CD14-positive monocyte (primary cell): ENCODE data around the gene HEPH. TPM values are rescaled to one million over a fixed set of nuclear protein-coding genes. Genes with fewer than 3 reads are reported as not detected.

Source experiments
- DNase-seq, 3 donors: peaks; one replicate each; pipeline ENCODE4 v3.0.0-alpha.2; 2011 to 2022
- H2AFZ ChIP-seq: 2 replicates; pipeline ENCODE4 v1.6.0; 2012; ENCODE audit warnings: mild to moderate bottlenecking, low read depth, low read length, inconsistent platforms; ENCODE audit not compliant: insufficient read depth, poor library complexity, severe bottlenecking
- H3K27ac ChIP-seq, 2 donors: 1 replicate in 1 of 2; 2 replicates in 1 of 2; pipeline ENCODE4 v1.5.1; 2012 to 2013; ENCODE audit warnings: low read length in 2 of 2, control low read depth in 1 of 2, inconsistent platforms in 1 of 2, low read depth in 1 of 2, mild to moderate bottlenecking in 1 of 2
- H3K27me3 ChIP-seq, 2 donors: one replicate each; pipeline versions ENCODE4 v1.6.0 to v1.6.1; 2011 to 2013; ENCODE audit warnings: low read length in 2 of 2; ENCODE audit not compliant: control insufficient read depth in 2 of 2, insufficient read depth in 2 of 2
- H3K36me3 ChIP-seq, 2 donors: replicated peaks in 1 of 2; 1 replicate in 1 of 2; 2 replicates in 1 of 2; pipeline versions ENCODE4 v1.5.1 to v1.6.1; 2012 to 2013; ENCODE audit warnings: low read length in 2 of 2, control low read depth in 1 of 2, inconsistent platforms in 1 of 2, mild to moderate bottlenecking in 1 of 2; ENCODE audit not compliant: insufficient read depth in 2 of 2, control insufficient read depth in 1 of 2
- H3K4me1 ChIP-seq, 2 donors: 1 replicate in 1 of 2; 2 replicates in 1 of 2; pipeline versions ENCODE4 v1.5.1 to v1.6.1; 2012 to 2013; ENCODE audit warnings: low read length in 2 of 2, control low read depth in 1 of 2, inconsistent platforms in 1 of 2, mild to moderate bottlenecking in 1 of 2, moderate library complexity in 1 of 2; ENCODE audit not compliant: insufficient read depth in 2 of 2, control insufficient read depth in 1 of 2
- H3K4me2 ChIP-seq: replicated peaks from 2 replicates; pipeline ENCODE3; 2012; ENCODE audit warnings: low read length, moderate library complexity, mild to moderate bottlenecking; ENCODE audit not compliant: poor library complexity, severe bottlenecking; ENCODE audit errors: extremely low read depth
- H3K4me3 ChIP-seq, 3 experiments: fragments of 200-600 bp in 1 of 3; sonication (generic) in 1 of 3; replicated peaks in 1 of 3; 1 replicate in 2 of 3; 2 replicates in 1 of 3; pipeline ENCODE4 v1.5.1; 2011 to 2013; ENCODE audit warnings: low read length in 3 of 3, mild to moderate bottlenecking in 3 of 3, control low read depth in 2 of 3, low read depth in 2 of 3, inconsistent platforms in 1 of 3, moderate library complexity in 1 of 3
- H3K79me2 ChIP-seq: 2 replicates; pipeline ENCODE4 v1.6.0; 2012; ENCODE audit warnings: mild to moderate bottlenecking, control low read depth, inconsistent platforms, low read length, moderate library complexity; ENCODE audit not compliant: insufficient read depth
- H3K9ac ChIP-seq: 2 replicates; pipeline ENCODE4 v1.6.0; 2017; ENCODE audit warnings: low read length, mild to moderate bottlenecking; ENCODE audit not compliant: insufficient read depth, poor library complexity, severe bottlenecking
- H3K9me3 ChIP-seq, 2 donors: replicated peaks in 1 of 2; 1 replicate in 1 of 2; 2 replicates in 1 of 2; pipeline versions ENCODE4 v1.5.1 to v1.6.1; 2012 to 2013; ENCODE audit warnings: low read length in 2 of 2, control low read depth in 1 of 2; ENCODE audit not compliant: control insufficient read depth in 1 of 2, insufficient read depth in 1 of 2
- H4K20me1 ChIP-seq: 2 replicates; pipeline ENCODE4 v1.6.0; 2012; ENCODE audit warnings: mild to moderate bottlenecking, low read length, control low read depth, moderate library complexity; ENCODE audit not compliant: insufficient read depth
- H3K27ac Mint-ChIP-seq, 7 donors: one replicate each; pipeline ENCODE4 v1.8.0; 2020; ENCODE audit warnings: mild to moderate bottlenecking in 7 of 7, mixed read lengths in 7 of 7, moderate library complexity in 6 of 7, inconsistent platforms in 2 of 7
- H3K27me3 Mint-ChIP-seq, 3 donors: one replicate each; pipeline ENCODE4 v1.8.0; 2021 to 2022; ENCODE audit warnings: low read depth in 3 of 3, mild to moderate bottlenecking in 3 of 3, mixed read lengths in 3 of 3, moderate library complexity in 3 of 3, inconsistent platforms in 1 of 3
- H3K36me3 Mint-ChIP-seq, 2 donors: one replicate each; pipeline ENCODE4 v1.8.0; 2020; ENCODE audit warnings: mixed read lengths in 2 of 2, inconsistent platforms in 1 of 2, mild to moderate bottlenecking in 1 of 2
- H3K4me1 Mint-ChIP-seq: one replicate; pipeline ENCODE4 v1.8.0; 2020; ENCODE audit warnings: mild to moderate bottlenecking, mixed read lengths
- H3K4me3 Mint-ChIP-seq, 2 donors: one replicate each; pipeline ENCODE4 v1.8.0; 2020; ENCODE audit warnings: mild to moderate bottlenecking in 2 of 2, mixed read lengths in 2 of 2, moderate library complexity in 1 of 2
- H3K9me3 Mint-ChIP-seq, 7 donors: one replicate each; pipeline ENCODE4 v1.8.0; 2020 to 2022; ENCODE audit warnings: mixed read lengths in 7 of 7, mild to moderate bottlenecking in 6 of 7, moderate library complexity in 6 of 7, inconsistent platforms in 2 of 7
- WGBS: methylation state at CpG from one replicate; pipeline ENCODE4 v1.1.5; 2013; ENCODE audit warnings: missing lambda C conversion rate; ENCODE audit not compliant: insufficient coverage; 5-methylcytosine and 5-hydroxymethylcytosine counted together
- intact Hi-C, 2 donors: fragments of 100-400 bp; cut with micrococcal nuclease; formaldehyde crosslinking; loops; one replicate each; pipeline versions ENCODE4 v1.15.0 to v1.15.1; 2023
- polyA plus RNA-seq, 3 donors: library from polyadenylated mRNA; depleted of rRNA in 1 of 3; unstranded in 2 of 3; stranded (reverse) in 1 of 3; fragments of 300-500 nt in 2 of 3; fragments of >200 nt in 1 of 3; fragmentation: Illumina TruSeq in 2 of 3; gene quantifications; 1 replicate in 2 of 3; 2 replicates in 1 of 3; pipeline ENCODE4 v1.2.3, GENCODE V29; 2012 to 2021
- TF ChIP-seq, protein P1 (sequence below): fragments of 200-600 bp; IDR thresholded peaks from one replicate; pipeline ENCODE4 v1.8.0; 2022; ENCODE audit warnings: antibody characterized with exemption, mild to moderate bottlenecking

HEPH gene
- polyA plus RNA-seq, 3 donors: 0.01 TPM; not detected in 2

DNA sequence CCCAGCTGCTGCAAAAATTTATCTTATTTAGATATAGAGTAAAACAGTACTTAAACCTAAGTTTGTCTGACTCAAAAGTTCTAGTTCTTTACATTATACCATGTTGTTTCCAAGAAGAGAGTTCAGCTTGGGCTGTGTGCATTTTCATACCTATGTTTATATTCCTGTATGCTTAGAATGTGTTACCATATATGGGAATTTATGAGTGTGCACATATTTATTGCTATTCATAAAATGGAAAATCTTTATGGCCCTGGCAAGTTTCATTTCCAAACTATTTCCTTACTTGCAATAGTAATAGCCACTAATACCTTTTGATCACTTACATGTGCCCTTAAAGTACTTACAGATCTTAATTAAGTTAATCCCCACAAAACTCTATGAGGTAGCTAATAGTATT is 2.6 kb downstream of the HEPH start:
- Mint-ChIP-seq H3K9me3 (no peaks in the 10 kb centered on the region), H3K4me3 (no peak overlapping the region), H3K36me3 (no peaks in the 10 kb centered on the region), H3K27me3 (peaks cover 0 to 26% (median 0%) of the 10 kb centered on the region in 3 donors), H3K4me1 (peaks cover 2% of the 10 kb centered on the region), H3K27ac (no peak overlapping the region)
- intact Hi-C loops: no loop called here
- Histone ChIP-seq H3K4me2 (no peak overlapping the region), H3K27ac (no peak overlapping the region), H3K9ac (no peak overlapping the region), H3K4me3 (no peak overlapping the region), H3K4me1 (no peaks in the 10 kb centered on the region), H4K20me1 (no peaks in the 10 kb centered on the region), H2AFZ (no peak overlapping the region), H3K36me3 (no peaks in the 10 kb centered on the region), H3K9me3 (no peaks in the 10 kb centered on the region), H3K27me3 (peaks cover 0 to 38% of the 10 kb centered on the region in 2 donors), H3K79me2 (no peaks in the 10 kb centered on the region)
- TF ChIP-seq, protein P1, sequence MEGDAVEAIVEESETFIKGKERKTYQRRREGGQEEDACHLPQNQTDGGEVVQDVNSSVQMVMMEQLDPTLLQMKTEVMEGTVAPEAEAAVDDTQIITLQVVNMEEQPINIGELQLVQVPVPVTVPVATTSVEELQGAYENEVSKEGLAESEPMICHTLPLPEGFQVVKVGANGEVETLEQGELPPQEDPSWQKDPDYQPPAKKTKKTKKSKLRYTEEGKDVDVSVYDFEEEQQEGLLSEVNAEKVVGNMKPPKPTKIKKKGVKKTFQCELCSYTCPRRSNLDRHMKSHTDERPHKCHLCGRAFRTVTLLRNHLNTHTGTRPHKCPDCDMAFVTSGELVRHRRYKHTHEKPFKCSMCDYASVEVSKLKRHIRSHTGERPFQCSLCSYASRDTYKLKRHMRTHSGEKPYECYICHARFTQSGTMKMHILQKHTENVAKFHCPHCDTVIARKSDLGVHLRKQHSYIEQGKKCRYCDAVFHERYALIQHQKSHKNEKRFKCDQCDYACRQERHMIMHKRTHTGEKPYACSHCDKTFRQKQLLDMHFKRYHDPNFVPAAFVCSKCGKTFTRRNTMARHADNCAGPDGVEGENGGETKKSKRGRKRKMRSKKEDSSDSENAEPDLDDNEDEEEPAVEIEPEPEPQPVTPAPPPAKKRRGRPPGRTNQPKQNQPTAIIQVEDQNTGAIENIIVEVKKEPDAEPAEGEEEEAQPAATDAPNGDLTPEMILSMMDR: no peak
- DNase-seq: no peak

DNA sequence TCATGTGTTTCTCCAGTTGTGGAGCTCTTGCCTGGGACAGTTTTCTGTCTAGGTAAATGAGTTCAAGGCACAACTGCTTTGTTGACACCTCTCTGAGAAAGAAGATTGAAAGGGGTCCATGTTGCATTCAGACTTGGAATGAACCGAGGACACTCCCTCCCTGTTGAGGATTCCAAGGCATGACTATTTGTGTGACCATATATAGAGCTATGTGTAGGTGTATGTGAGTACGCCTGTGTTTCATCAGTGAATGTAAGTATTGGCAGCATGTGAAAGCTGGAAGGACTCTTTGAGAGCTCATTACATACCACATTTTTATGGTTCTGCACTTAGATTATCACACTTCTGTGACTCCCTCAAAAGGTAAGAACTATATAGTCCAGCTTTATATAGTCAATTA is 3.4 kb downstream of the HEPH start:
- Mint-ChIP-seq H3K36me3 (no peaks in the 10 kb centered on the region), H3K27me3 (peaks cover 0 to 24% (median 0%) of the 10 kb centered on the region in 3 donors), H3K4me1 (peaks cover 2% of the 10 kb centered on the region), H3K27ac (no peak overlapping the region), H3K4me3 (no peak overlapping the region), H3K9me3 (no peaks in the 10 kb centered on the region)
- TF ChIP-seq, protein P1: no peak
- Histone ChIP-seq H3K4me3 (no peak overlapping the region), H2AFZ (no peak overlapping the region), H3K4me1 (no peaks in the 10 kb centered on the region), H3K36me3 (no peaks in the 10 kb centered on the region), H3K27me3 (peaks cover 0 to 39% of the 10 kb centered on the region in 2 donors), H3K4me2 (no peak overlapping the region), H3K27ac (no peak overlapping the region), H3K9ac (no peak overlapping the region), H4K20me1 (no peaks in the 10 kb centered on the region), H3K9me3 (no peaks in the 10 kb centered on the region), H3K79me2 (no peaks in the 10 kb centered on the region)
- WGBS: no CpG with 5 or more reads among the region's 2 CpGs
- intact Hi-C loops: no loop called here
- DNase-seq: no peak
